ENCODE data around the gene YIF1A. TPM values are rescaled to one million over a fixed set of nuclear protein-coding genes. Genes with fewer than 3 reads are reported as not detected.
A peak's percentile ranks its signal among the peaks of the same experiment; 100 is the strongest.

The YIF1A gene
- total RNA-seq, 1 experiment from 2014 or later: 64.3 TPM

- Histone ChIP-seq H3K23ac (ENCODE audit: insufficient read length, low read depth, low read length) (no peak overlapping the region), H3K27ac (ENCODE audit: insufficient read length, low read depth, low read length) (no peak overlapping the region), H3T11ph (ENCODE audit: low read length) (no peak overlapping the region), H2BK120ac (ENCODE audit: low read depth, low read length, poor library complexity, severe bottlenecking) (no peak overlapping the region), H4K5ac (ENCODE audit: insufficient read length, low read depth, low read length) (no peak overlapping the region), H3K4ac (ENCODE audit: low read depth, low read length) (no peak overlapping the region), H2BK15ac (ENCODE audit: low read depth, low read length) (no peak overlapping the region), H2AK5ac (ENCODE audit: insufficient read length, low read length) (no peak overlapping the region), H3K56ac (ENCODE audit: insufficient read length, low read depth, low read length) (no peak overlapping the region), H4K8ac (replicated peaks; ENCODE audit: insufficient read length, low read depth, low read length) (no peak overlapping the region), H3K4me2 (ENCODE audit: insufficient read depth, insufficient read length, low read length) (no peak overlapping the region), H3K9ac (ENCODE audit: extremely low read depth, insufficient read length, low read length) (no peak overlapping the region), H3K4me1 (ENCODE audit: insufficient read depth, low read length) (no peaks in the 10 kb centered on the region), H3K79me2 (ENCODE audit: insufficient read depth, low read length) (no peaks in the 10 kb centered on the region), H3K79me1 (ENCODE audit: insufficient read depth, low read depth, low read length, poor library complexity, severe bottlenecking) (no peaks in the 10 kb centered on the region), H3K14ac (ENCODE audit: insufficient read depth, low read length) (no peak overlapping the region), H2AFZ (ENCODE audit: low read length) (no peak overlapping the region), H3K23me2 (ENCODE audit: insufficient read length, low read depth, low read length, poor library complexity, severe bottlenecking) (no peaks in the 10 kb centered on the region), H3K18ac (ENCODE audit: insufficient read length, low read depth, low read length) (no peak overlapping the region), H4K91ac (ENCODE audit: insufficient read length, low read depth, low read length) (no peak overlapping the region), H4K20me1 (ENCODE audit: control insufficient read depth, insufficient read depth, insufficient read length) (no peaks in the 10 kb centered on the region), H2BK20ac (ENCODE audit: low read depth, low read length, poor library complexity, severe bottlenecking) (no peak overlapping the region), H2BK12ac (ENCODE audit: insufficient read length, low read depth, low read length) (no peak overlapping the region), H3K27me3 (ENCODE audit: insufficient read depth, low read length) (no peaks in the 10 kb centered on the region), H3K9me3 (ENCODE audit: control insufficient read depth, low read depth, low read length) (no peaks in the 10 kb centered on the region), H2BK5ac (ENCODE audit: insufficient read length, low read length) (no peak overlapping the region)
- Mint-ChIP-seq H3K27me3 (ENCODE audit: low read depth) (peaks cover 5% of the 10 kb centered on the region; the same call in 1 of the 2 replicates), H3K9me3 (no peaks in the 10 kb centered on the region), H3K4me1 (peaks cover 5% of the 10 kb centered on the region in 2 experiments; a peak in 3 of 4 replicates), H3K27ac (peak overlapping the region in 2 of 3 experiments; percentile 63 to 64; a peak in 4 of 7 replicates), H3K4me3 (no peak overlapping the region), H3K36me3 (ENCODE audit: insufficient read depth in 1 of 3, low read depth in 3 of 3) (peaks cover 0 to 2% (median 0%) of the 10 kb centered on the region in 3 experiments; a peak in 1 of 7 replicates)
- no peak for DNase-seq
- TF ChIP-seq CTCF (conservative IDR thresholded peaks at IDR 0.05): no peak
- no CpG with 5 or more reads among the region's 13 CpGs for WGBS (ENCODE audit: extremely low coverage, insufficient read length, low lambda C conversion rate)
Observed at GRCh38 chr11:66243782-66244535, 45.0 kb downstream of the YIF1A start.

Measured in H9 (cell line).